ENCODE results near the gene SLC25A26. TPM values are rescaled to one million over a fixed set of nuclear protein-coding genes. Genes with fewer than 3 reads are reported as not detected.

Gene SLC25A26
- total and polyA plus RNA-seq, 7 donors, result 17.8 to 42.8 (median 22.4) TPM

DNA sequence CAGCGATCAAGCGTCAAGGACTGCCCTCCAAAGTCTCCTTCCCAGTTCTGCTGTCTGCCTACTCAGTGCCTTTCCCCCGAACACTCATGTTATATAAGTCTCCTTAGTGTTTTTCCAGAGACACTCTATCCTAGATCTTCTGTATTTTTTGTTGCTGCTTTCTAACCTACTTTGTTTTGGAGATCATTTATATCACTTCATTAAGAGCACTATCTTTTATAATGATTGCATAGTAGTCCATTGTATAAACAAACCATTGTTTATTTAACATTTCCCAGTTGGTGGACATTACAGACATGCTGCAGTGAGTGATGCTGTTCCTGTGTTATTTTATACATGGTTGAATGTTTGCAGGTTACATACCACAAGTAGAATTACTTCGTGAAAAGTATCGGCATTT, 47.1 kb downstream of the SLC25A26 start:
- Histone ChIP-seq H3K27ac (no peak overlapping the region), H3K27me3 (no peaks in the 10 kb centered on the region), H3K4me3 (no peak overlapping the region), H3K9me3 (no peaks in the 10 kb centered on the region), H3K4me1 (peaks cover 0 to 18% (median 16%) of the 10 kb centered on the region in 4 donors), H3K36me3 (peaks cover 0 to 14% (median 0%) of the 10 kb centered on the region in 4 donors)
- intact Hi-C loops (cut with DNase I), result no loop called here
- no peak for DNase-seq
- TF ChIP-seq EP300 (IDR thresholded peaks at IDR 0.05) (no peak), POLR2A (IDR thresholded peaks at IDR 0.05) (no peak), POLR2AphosphoS5 (IDR thresholded peaks at IDR 0.05) (no peak)
- TF ChIP-seq, protein P1, sequence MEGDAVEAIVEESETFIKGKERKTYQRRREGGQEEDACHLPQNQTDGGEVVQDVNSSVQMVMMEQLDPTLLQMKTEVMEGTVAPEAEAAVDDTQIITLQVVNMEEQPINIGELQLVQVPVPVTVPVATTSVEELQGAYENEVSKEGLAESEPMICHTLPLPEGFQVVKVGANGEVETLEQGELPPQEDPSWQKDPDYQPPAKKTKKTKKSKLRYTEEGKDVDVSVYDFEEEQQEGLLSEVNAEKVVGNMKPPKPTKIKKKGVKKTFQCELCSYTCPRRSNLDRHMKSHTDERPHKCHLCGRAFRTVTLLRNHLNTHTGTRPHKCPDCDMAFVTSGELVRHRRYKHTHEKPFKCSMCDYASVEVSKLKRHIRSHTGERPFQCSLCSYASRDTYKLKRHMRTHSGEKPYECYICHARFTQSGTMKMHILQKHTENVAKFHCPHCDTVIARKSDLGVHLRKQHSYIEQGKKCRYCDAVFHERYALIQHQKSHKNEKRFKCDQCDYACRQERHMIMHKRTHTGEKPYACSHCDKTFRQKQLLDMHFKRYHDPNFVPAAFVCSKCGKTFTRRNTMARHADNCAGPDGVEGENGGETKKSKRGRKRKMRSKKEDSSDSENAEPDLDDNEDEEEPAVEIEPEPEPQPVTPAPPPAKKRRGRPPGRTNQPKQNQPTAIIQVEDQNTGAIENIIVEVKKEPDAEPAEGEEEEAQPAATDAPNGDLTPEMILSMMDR (IDR thresholded peaks at IDR 0.05), result no peak
- 91 to 92% methylated on average over 5 of the region's 5 CpGs for WGBS, 2 donors

GRCh38 chr3:66268864-66269263, 48.1 kb downstream of the SLC25A26 start:
- peaks cover 0 to 9% (median 0%) of the 10 kb centered on the region in 4 donors for H3K36me3 ChIP-seq
- no peak overlapping the region for H3K27ac ChIP-seq
- no peaks in the 10 kb centered on the region for H3K27me3 ChIP-seq
- WGBS, 2 donors, result 68 to 83% methylated on average over 4 of the region's 4 CpGs
- H3K4me3 ChIP-seq, result no peak overlapping the region
- no peak for DNase-seq
- TF ChIP-seq EP300 (IDR thresholded peaks at IDR 0.05) (no peak), POLR2AphosphoS5 (IDR thresholded peaks at IDR 0.05) (no peak), POLR2A (IDR thresholded peaks at IDR 0.05) (no peak)
- TF ChIP-seq, protein P1 (IDR thresholded peaks at IDR 0.05), result no peak
- no peaks in the 10 kb centered on the region for H3K9me3 ChIP-seq
- intact Hi-C loops (cut with DNase I), result no loop called here
- H3K4me1 ChIP-seq, result peaks cover 0 to 18% (median 16%) of the 10 kb centered on the region in 4 donors

DNA sequence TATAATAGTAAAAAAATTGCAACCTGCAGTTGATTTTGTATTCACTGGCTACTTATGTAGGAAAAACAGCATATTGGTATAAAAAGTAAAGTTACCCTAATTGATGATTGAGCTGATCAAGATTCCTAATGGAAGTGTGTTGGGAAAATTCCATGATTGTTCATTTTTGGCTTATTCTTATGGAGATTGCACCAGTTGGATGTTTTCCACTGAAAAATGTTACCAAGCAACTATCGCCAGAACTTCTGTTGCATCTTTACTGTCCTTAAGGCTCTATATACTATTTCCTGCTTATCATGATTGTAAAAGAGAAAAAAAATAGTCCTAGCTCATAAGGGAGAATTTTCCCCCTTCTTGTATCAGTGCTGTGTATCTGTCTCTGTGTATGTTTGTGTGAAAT, 48.6 kb downstream of the SLC25A26 start:
- DNase-seq, result no peak
- 76 to 78% methylated on average over 1 of the region's 1 CpG for WGBS, 2 donors
- Histone ChIP-seq H3K4me1 (peaks cover 0 to 18% (median 16%) of the 10 kb centered on the region in 4 donors), H3K27ac (no peak overlapping the region), H3K4me3 (no peak overlapping the region), H3K9me3 (no peaks in the 10 kb centered on the region), H3K36me3 (peaks cover 0 to 3% (median 0%) of the 10 kb centered on the region in 4 donors), H3K27me3 (no peaks in the 10 kb centered on the region)
- no peak for TF ChIP-seq EP300 (IDR thresholded peaks at IDR 0.05)
- TF ChIP-seq, protein P1 (IDR thresholded peaks at IDR 0.05), result no peak
- TF ChIP-seq POLR2AphosphoS5 (IDR thresholded peaks at IDR 0.05), result no peak
- TF ChIP-seq POLR2A (IDR thresholded peaks at IDR 0.05), result no peak
- intact Hi-C loops (cut with DNase I), result no loop called here

DNA sequence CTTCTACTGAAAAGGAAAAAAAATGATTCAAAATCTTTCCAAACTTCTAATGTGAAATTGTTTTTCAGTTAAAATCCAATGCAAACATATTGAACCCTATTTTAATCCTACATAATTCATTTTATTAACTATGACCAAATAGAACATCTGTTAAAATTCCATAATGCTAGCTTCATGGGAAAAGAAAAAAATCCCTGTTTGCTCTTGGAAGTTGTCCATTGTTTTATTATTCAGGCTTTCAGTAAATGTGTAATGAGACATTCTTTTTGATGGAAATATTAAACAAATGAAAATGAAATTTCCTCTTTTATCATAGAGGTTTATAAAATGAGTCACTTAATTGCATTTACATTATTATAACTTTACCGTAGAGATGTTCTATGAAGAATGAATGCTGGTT, 49.5 kb downstream of the SLC25A26 start:
- Histone ChIP-seq H3K27ac (peak overlapping the region in 1 of 4 donors; percentile 21), H3K27me3 (no peaks in the 10 kb centered on the region), H3K9me3 (no peaks in the 10 kb centered on the region), H3K36me3 (no peaks in the 10 kb centered on the region), H3K4me1 (peaks cover 0 to 18% (median 16%) of the 10 kb centered on the region in 4 donors), H3K4me3 (no peak overlapping the region)
- intact Hi-C loops (cut with DNase I), result no loop called here
- DNase-seq, result no peak
- WGBS, 2 donors, result 9 to 46% methylated on average over 1 of the region's 1 CpG
- TF ChIP-seq, protein P1 (IDR thresholded peaks at IDR 0.05), result no peak
- TF ChIP-seq EP300 (IDR thresholded peaks at IDR 0.05) (no peak), POLR2A (IDR thresholded peaks at IDR 0.05) (no peak), POLR2AphosphoS5 (IDR thresholded peaks at IDR 0.05) (no peak)

DNA sequence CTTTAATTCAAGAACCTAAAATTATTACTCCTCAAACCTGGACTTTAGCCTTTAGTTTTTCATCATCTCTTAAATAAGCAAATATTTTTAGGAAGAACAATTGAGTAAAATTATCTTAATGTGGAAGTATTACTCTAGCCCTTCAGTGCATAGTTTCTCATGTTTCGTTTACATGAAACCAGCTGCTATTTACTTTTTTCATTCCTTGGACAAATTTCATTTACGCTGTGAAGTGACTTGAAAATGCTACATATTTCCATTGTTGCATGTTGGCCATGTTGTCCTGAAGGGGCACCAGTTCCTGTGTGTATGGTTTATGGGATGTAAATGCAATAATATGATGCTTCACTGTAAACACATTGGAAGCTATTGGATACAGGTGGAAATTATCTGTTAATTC, 49.9 kb downstream of the SLC25A26 start:
- intact Hi-C loops (cut with DNase I), result no loop called here
- Histone ChIP-seq H3K36me3 (no peaks in the 10 kb centered on the region), H3K9me3 (no peaks in the 10 kb centered on the region), H3K4me3 (no peak overlapping the region), H3K27ac (peak overlapping the region in 1 of 4 donors; percentile 21), H3K27me3 (no peaks in the 10 kb centered on the region), H3K4me1 (peaks cover 0 to 18% (median 16%) of the 10 kb centered on the region in 4 donors)
- DNase-seq, result no peak
- WGBS, 2 donors, result 68 to 77% methylated on average over 2 of the region's 2 CpGs
- TF ChIP-seq EP300 (IDR thresholded peaks at IDR 0.05), result no peak
- no peak for TF ChIP-seq POLR2A (IDR thresholded peaks at IDR 0.05)
- TF ChIP-seq POLR2AphosphoS5 (IDR thresholded peaks at IDR 0.05), result no peak
- TF ChIP-seq, protein P1 (IDR thresholded peaks at IDR 0.05), result no peak

Data from sigmoid colon (tissue), 7 donors.